HS-5 (cell line): ENCODE results near the gene PRKCZ.

ENCODE experiments used
- DNase-seq: peaks from one replicate; pipeline ENCODE4 v3.0.0-alpha.2; 2012; ENCODE audit warnings: low read depth

Gene PRKCZ

GRCh38 chr1:2061065-2061778, 11.0 kb downstream of the PRKCZ start:
- no peak for DNase-seq

GRCh38 chr1:2065699-2066098, 15.5 kb downstream of the PRKCZ start:
- DNase-seq, result no peak

GRCh38 chr1:2067393-2067792, 17.2 kb downstream of the PRKCZ start:
- no peak for DNase-seq

GRCh38 chr1:2067981-2068380, 17.8 kb downstream of the PRKCZ start:
- no peak for DNase-seq

- DNase-seq, result no peak
Observed at GRCh38 chr1:2068951-2069350, 18.7 kb downstream of the PRKCZ start.

- no peak for DNase-seq
Observed at GRCh38 chr1:2070016-2070415, 19.8 kb downstream of the PRKCZ start.

- DNase-seq, result no peak
Observed at GRCh38 chr1:2070800-2071530, 20.8 kb downstream of the PRKCZ start.

- DNase-seq, result no peak
Observed at GRCh38 chr1:2072109-2072806, 22.0 kb downstream of the PRKCZ start.

GRCh38 chr1:2072891-2073290, 22.7 kb downstream of the PRKCZ start:
- DNase-seq, result no peak

- no peak for DNase-seq
Observed at GRCh38 chr1:2073382-2074230, 23.4 kb downstream of the PRKCZ start.

GRCh38 chr1:2074396-2074795, 24.2 kb downstream of the PRKCZ start:
- DNase-seq, result no peak

GRCh38 chr1:2074944-2075740, 24.9 kb downstream of the PRKCZ start:
- DNase-seq, result no peak

- DNase-seq, result no peak
Observed at GRCh38 chr1:2076826-2077225, 26.6 kb downstream of the PRKCZ start.

GRCh38 chr1:2078170-2078569, 28.0 kb downstream of the PRKCZ start:
- DNase-seq, result no peak

GRCh38 chr1:2079396-2080085, 29.3 kb downstream of the PRKCZ start:
- no peak for DNase-seq

- no peak for DNase-seq
Observed at GRCh38 chr1:2080140-2080539, 29.9 kb downstream of the PRKCZ start.

GRCh38 chr1:2080884-2081283, 30.7 kb downstream of the PRKCZ start:
- no peak for DNase-seq

- DNase-seq, result no peak
Observed at GRCh38 chr1:2081326-2081885, 31.2 kb downstream of the PRKCZ start.

- DNase-seq, result no peak
Observed at GRCh38 chr1:2082064-2082463, 31.9 kb downstream of the PRKCZ start.

GRCh38 chr1:2083666-2084065, 33.5 kb downstream of the PRKCZ start:
- no peak for DNase-seq
